Measurements from ENCODE around the gene TTYH3.
"Not testable (repeated sequence)": the region's sequence is repeated elsewhere in the genome, so short reads cannot be mapped to it uniquely, and the experiment has no call there.

Gene TTYH3, protein sequence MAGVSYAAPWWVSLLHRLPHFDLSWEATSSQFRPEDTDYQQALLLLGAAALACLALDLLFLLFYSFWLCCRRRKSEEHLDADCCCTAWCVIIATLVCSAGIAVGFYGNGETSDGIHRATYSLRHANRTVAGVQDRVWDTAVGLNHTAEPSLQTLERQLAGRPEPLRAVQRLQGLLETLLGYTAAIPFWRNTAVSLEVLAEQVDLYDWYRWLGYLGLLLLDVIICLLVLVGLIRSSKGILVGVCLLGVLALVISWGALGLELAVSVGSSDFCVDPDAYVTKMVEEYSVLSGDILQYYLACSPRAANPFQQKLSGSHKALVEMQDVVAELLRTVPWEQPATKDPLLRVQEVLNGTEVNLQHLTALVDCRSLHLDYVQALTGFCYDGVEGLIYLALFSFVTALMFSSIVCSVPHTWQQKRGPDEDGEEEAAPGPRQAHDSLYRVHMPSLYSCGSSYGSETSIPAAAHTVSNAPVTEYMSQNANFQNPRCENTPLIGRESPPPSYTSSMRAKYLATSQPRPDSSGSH

DNA sequence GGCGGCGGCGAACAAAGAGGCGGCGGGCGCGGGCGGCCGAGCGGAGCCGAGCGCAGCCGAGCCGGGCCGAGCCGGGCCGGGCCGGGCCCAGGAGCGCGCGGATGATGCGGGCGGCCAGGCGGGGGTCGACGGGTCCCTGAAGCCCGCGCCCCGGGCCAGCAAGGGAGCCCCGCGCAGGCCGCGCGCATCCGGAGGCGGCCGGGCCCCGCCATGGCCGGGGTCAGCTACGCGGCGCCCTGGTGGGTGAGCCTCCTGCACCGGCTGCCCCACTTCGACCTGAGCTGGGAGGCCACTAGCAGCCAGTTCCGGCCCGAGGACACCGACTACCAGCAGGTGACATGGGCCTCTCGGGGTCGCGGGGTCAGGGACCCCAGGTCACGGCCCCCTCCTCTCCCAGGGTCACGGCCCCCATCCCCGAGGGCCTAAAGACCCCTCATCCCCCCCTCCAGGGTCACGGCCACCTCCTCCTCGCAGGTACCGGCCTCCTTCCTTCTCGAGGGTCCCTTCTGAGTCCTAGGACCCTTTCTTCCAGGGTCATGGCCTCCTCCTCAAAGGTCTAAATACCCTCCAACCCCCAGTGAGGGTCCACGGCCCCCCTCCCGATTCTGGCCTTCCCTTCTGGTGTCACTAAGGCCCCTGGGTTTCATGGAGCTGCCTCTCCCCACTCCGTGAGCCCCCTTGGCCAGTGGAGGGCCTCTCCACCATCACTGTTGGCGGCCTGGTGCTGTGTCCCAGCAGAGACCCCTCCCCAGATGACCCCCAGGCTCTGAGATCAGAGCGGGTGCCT lies at the start of gene TTYH3:
Gene TTYH3, plus strand, starts transcription at position 41 of the 787 bp plus-strand sequence. Its CDS starts 170 bp downstream, at position 211.
- DNase-seq, result no peak

DNA sequence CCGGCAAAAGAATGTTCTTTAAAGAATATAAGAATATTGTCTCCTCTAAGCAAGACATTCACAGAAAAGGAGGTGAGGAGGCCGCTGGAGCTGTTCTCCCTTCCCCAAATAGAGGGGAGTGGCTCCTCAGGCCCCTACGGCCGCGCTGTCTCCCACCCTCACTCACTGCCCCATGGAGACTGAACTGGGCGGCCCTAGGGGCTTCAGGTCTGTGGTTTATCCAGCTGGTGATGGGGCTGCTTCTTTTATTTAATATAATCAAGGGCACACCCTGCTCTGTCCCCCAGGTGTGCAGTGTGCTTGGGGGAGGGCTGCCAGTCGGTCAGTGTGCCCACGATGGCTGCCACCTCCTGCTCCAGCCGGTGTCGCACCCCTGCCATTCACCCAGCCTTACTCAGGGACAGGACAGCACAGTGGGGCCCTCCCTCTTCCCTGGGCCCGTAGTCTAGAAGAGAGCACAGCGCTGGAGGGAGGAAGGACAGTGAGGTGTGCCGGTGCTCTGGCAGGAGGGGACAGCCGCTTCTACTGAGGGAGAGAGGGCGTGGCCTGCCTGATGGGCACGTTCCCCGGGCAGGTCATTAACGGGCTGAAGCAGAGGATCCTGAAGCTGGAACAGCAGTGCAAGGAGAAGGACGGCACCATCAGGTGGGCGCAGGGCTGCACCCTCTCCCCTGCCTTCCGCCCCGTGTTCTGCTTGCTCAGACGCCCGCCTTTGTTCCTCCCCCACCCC lies 49.6 kb upstream of the TTYH3 start:
- no peak for DNase-seq

DNA sequence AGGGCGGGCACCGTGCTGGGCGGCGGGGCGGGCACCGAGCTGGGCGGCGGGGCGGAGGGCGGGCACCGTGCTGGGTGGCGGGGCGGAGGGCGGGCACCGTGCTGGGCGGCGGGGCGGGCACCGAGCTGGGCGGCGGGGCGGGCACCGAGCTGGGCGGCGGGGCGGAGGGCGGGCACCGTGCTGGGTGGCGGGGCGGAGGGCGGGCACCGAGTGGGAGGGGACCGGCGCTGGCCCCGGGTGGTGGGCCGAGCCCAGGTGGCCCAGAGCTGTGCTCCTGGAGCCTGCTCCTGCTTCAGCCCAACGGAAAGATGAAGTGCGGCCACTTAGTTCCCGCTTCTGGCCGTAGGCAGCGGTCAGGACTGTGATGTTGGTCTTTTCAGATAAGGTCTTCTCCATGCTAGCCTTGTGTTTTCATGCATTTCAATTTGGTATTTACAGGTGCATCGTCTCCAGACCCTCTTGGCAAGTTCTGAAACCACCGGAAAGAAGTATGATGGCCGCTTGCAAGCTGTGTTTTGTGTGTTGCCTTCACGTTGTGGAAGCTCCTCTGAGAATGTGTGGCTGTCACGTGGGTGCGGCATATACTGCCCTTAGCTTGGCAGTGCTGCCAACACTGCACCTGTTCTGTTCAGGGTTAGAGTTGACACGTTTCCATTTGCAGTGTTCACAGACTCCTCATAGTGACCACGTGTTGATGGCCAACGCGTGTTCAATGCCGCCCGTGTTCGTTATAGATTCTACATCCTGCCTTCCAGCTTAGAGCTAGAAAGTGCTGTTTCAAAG lies 47.8 kb upstream of the TTYH3 start:
- DNase-seq, result no peak

DNA sequence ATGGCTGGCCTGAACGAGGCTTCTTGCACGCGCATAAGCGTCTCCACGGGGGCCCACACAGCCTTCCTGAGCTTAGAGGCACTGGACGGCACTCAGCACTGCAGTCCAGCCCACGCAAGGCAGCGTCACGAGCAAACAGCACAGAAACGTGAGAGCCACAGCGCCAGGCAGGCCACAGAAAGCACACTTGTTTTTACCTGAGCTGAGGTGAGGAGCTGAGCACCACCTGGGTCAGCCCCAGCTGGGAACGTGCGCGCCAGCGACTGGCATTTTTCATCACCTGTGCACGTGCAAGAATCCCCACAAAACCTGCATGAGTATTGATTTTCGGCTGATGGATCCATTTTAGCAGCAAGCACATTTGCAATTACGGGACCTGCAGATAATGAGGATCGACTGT lies 46.3 kb upstream of the TTYH3 start:
- no peak for DNase-seq

DNA sequence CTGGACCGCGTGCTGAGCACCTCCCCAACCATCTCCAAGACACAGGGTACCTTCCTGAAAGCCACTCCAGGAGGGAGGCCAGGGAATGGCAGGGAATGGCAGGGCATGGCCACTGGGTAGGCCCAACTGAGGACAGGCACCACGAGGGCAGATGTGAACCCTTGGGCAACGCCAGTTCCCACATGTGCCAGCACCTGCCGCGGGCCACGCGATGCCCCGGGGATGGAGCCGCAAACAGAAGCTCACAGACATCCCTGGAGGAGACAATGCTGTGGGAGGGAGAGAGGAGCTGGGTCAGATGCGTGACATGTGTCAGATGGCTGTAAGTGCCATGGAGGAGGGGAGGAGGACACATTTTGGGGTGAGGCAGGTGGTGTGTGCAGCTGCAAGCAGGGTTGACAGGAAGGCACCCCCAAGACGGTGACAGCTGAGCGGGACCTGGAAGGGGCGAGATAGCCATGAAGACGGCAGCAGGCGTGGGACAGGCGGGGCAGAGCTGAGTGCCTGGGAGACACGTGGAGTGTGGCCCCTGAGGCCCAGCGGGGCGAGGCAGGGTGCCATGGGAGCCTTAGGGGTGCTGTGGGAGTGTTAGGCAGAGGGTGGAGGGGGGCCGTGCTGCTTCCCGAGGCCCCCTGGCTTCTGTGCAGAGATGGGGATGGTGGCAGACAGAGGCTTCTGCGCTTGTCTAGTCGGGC lies 45.3 kb upstream of the TTYH3 start:
- no peak for DNase-seq

DNA sequence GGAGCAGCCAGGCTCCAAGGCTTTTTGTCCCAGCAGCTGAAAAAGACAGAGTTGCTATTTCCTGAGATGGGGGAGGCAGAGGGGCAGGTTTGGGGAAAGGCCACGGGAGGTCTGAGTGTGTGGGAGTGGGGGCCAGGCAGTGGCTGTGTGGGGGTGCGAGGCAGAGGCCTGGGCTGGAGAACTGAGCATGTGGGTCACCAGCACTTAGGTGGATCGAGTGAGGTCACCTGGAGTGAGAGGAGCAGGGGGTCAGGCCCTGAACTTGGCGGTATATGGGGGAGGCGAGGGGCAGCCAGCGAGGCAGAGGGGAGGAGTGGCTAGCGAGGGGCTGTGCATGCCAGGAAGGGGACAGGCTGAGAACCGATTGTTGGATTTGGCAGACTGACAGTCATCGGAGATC lies 44.7 kb upstream of the TTYH3 start:
- DNase-seq, result no peak

DNA sequence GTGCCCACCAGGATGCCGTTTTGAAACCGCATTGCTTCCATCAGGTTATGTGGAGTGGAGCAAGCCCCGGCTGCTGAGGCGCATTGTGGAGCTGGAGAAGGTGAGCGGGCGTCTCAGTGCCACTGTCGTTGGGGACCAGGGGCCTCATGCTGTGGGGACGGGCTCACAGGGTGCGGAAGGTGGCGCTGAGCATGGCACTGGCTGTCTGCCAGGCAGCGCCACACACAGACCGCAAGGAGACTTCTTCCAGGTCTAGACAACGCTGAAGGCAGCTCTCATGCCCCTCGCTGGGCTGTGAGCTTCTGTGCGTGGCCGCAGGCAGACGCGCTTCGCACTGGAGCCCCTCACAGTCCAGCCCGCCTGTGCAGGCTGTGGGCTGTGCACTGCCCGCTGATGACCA lies 44.0 kb upstream of the TTYH3 start:
- DNase-seq, result no peak

DNA sequence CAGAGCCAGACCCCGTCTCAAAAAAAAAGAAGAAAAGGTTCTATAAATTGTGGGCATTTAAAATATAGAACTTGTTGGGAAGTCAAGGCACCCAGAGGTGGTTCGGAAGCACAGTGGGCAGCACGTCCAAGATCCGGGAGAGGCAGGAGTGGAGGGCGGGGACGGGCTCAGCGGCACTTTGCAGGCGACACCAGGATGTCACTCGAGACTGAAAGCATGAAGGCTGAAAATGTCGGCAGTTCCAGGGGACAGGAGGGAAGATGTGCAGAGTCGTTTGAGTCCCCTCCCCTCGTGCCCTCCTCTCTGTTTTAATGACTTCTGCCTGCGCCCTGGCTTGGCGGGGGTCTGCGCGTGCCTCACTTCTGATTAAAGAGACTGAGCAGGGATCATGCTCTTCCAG lies 42.4 kb upstream of the TTYH3 start:
- no peak for DNase-seq

DNA sequence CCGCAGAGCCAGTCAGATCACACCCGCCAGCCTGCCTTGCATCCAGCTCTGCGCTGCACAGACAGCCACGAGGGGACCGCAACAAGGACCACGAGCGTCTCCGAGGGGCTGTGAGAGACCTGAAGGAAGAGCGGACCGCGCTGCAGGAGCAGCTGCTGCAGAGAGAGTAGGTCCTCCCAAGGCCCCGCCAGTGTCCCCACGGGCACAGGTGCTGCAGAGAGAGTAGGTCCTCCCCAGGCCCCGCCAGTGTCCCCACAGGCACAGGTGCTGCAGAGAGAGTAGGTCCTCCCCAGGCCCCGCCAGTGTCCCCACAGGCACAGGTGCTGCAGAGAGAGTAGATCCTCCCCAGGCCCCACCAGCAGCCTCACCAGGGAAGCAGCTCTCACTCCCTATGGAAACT lies 41.8 kb upstream of the TTYH3 start:
- DNase-seq, result not testable (repeated sequence)

DNA sequence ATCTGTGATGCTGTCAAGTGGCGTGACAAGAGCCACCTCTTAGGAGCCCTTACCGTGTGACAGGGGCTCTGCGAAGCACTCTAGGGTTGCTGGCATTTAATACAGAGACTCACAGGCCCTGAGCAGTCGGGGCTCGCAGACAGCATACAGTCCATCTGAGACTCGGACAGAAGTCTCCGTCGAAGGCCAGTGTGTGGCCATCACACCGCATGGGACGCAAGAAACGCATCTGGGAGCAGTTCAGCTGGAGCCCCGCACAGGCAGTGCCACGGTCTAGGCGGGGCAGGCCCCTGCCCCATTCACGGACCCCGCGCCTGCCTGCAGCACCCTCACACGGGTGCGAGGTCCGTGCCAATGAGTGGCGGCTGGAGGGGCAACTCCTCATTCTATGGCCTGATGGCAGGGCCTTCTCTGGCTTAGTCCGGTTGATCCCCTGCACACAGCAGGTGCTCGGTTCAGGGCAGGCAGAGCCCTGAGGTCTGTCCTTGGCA lies 39.4 kb upstream of the TTYH3 start:
- DNase-seq, result no peak

DNA sequence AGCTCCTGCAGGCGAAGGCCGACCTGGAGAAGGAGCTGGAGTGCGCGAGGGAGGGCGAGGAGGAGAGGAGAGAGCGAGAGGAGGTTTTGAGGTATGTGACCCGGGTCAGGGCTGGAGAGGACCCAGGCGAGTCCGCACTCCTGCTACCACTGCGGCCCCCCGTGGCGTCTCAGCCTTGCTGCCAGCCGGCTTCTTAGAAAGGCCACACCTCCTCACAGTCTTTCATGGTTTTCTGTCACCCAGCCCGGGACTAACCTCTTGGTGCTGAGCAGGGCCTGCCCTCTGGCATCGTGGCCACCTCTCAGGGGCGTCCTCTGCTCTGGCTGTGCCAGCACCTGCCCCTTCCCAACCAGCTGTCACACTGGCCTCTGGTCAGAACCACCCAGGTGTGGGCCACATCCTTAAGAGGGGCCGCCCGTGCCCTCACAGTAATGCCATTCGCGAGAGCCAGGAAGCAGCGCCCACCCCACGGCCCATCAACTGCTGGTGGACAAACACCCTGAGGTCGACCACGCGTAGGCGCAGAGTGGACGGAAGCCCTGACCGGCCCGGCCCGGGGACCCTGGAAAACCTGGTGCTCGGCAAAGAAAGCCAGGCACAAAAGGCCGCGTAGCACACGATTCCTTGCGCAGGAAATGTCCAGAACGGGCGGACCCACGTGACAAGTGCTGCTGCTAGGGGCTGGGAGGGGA lies 38.6 kb upstream of the TTYH3 start:
- DNase-seq, result no peak

DNA sequence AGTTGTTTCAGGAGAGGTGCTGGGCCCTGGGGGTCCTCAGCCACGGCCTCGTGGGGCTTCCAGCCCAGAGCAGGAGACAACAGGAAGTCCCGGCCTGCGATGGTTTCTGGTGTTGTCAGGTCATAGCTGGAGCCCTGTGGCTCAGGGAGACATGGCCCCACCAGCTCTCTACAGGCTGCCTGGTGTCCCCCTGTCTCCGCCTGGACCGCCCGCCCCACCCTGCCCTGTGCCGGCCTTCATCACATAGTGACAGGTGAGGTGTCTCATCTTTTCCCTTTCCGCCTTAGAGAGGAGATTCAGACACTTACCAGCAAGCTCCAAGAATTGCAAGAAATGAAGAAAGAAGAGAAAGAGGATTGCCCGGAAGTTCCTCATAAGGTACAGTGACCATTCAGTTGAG lies 37.2 kb upstream of the TTYH3 start:
- no peak for DNase-seq

DNA sequence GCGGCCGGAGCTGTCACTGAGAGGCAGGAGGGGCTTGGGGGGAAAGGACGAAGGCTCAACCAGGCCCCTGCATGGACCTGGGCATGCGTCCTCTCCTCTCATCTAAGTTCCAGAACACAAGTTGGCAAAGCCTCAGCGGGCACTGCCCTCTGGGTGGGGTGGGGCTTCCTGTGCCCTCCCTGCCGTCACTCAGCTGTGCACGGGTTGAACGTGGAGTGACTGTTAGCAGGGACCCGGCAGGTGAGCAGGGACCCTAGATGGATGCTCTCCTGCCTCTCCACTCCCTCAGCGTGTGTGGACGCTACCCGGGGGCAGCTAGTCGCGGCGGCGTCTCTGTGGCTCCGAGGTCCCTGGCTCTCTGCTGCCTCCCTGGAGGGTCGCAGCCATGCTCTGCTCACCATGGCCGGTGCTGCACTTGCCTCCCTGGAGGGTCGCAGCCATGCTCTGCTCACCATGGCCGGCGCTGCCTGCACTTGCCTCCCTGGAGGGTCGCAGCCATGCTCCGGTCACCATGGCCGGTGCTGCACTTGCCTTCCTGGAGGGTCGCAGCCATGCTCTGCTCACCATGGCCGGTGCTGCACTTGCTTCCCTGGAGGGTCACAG lies 36.4 kb upstream of the TTYH3 start:
- DNase-seq, result no peak

DNA sequence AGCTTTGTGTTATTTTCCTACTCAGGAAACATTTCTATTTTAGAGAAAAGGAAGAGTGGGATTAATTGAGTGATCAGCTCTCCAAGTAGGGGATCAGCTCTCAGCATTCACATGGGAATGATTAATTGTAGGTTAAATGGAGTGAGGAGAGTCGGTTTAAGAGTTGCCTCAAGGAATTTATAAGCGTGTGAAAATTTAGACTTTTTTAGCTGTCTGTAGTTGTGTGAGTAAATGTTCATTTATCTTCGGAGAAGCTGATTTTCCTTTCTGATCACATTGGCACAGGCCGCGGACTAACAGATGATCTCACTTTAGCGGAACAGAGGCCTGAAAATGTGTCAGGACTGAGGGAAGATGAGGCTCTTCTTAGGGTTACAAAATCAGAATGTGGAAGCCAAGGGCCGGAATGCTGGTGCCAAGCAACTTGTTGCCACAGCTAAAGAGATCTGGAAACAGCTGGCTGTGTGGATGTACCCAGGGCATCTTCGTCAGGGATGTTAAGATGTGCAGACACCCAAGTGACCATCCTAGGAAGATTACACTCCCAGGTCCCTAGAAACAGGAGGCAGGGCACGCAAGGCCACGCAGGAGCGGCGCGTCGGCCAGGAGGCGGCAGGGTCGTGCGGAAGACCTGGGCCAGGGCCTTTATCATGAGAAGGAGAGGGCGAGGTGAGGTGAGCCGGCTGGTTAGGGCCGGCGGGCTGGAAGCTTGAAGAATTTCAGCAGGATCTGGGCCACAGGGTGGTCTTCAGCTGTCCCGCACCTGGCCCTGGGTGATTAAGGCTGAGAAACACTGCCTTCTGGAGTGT lies 35.1 kb upstream of the TTYH3 start:
- no peak for DNase-seq

DNA sequence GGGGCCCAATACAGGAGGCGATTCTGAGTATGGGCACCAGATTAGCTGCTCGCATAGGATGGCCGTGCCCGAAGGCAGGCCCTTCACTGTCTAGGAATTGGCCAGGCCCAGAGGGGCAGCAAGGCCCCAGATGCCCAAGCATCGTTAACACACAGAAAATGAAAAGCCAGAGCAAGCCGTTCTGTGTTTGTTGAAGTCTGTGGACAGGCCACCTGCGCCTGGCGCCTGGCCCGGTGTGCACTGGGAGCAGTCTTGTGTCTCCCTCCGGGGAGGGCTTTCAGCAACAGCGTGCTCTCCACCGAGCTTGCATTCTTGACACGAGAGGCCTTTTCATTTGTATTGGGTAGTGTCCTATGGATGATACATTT lies 34.5 kb upstream of the TTYH3 start:
- DNase-seq, result no peak

DNA sequence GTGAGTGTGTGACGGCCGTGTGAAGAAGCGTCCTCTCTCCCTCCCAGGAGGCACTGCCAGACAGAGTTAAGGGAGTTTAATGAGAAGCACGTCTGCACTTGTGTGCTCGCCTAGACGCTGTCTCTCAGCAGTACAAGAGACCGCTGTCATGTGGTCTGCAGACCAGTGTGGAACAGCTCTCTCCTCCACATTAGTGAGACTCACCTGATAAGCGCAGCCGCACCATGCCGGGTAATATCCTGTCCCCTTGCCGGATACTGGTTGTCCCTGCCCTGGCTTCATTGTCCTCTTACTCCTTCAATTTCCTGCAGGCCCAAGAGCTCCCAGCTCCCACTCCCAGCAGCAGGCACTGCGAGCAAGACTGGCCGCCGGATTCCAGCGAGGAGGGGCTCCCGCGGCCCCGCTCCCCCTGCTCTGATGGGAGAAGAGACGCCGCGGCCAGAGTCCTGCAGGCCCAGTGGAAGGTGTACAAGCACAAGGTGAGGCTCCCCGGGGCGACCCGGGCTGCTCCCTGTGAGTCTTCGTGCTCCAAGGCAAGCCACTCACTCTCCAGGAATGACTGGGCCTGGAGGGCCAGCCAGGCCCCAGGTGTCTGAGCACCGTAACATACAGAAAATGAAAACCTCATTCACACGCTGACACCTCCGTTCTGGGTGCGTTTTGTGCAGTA lies 33.5 kb upstream of the TTYH3 start:
- no peak for DNase-seq

DNA sequence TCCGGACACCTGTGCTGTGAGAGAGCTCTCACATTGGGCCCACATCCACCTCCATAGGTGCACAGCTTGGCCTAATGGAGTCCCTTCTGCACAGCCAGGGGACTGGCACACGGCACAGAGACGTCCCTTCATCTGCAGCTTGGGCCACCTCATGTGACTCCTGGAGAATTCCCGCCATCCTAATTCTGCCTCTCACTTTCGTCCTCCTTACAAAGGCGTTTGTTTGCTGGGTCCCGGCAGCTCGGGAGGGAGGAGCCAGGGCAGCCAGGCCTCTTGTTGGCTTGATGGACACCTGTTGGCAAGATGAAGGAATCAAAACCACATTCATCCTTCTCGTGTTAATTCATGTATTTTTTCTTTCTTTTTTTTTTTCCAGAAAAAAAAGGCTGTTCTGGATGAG lies 30.7 kb upstream of the TTYH3 start:
- no peak for DNase-seq

DNA sequence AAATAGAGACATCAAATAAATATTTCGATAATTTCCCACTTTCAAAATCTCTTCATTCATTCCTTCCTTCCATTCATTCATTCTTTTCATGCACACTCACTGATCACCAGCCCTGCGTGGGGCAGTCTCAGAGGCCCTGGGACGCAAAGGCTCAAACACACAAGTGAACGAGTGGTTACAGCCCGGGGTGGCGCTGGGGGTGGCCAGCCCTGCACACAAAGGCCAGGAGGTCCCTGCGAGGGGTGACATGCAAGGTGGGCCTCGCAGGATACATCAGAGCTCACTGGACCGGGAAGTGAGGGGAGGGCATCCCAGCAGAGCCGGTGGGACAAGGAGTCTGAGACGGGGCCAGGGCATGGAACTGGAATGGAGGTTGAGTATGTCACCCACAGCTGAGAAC lies 29.9 kb upstream of the TTYH3 start:
- no peak for DNase-seq

DNA sequence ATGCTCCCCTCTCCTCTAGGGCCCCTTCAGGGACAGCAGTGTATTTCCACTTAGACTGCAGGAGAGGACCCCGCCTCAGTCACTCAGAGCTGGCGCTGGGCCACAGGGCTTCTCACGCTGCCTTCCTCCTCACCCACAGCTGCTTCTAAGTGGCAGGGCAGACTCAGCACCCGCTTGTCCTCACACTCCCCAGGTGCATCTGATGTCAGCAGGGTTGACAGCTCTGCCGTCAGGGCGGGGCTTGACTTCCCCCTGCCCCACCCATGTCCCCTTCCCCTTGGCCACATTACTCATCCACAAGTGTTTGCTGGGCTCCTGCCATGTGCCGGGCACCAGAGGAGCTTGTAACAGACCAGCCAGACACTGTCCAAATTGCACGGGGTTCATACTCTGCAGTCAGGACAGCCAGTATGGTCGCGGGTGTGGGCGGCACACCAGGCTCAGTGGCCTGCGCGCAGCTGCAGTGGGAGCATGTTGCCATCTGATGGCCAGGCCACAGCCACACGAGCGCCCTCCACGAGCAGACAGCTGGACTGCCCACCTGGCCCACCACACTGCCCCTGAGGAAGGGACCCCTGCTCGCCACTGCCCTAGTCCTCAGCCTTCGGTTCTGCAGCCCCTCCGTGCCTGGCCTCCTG lies 29.3 kb upstream of the TTYH3 start:
- DNase-seq, result no peak

Measured in activated naive CD4-positive, alpha-beta T cell (primary cell).